GM18951 (cell line): ENCODE data around the gene TINAGL1.

ENCODE experiments used
- POLR2A ChIP-seq: IDR thresholded peaks from 4 replicates; pipeline ENCODE4 v1.6.1; 2011; ENCODE audit warnings: mild to moderate bottlenecking; ENCODE audit not compliant: insufficient read length, insufficient read depth; ENCODE audit errors: extremely low read depth
- in situ Hi-C: fragments of 300-500 bp; cut with MboI; formaldehyde crosslinking; loops from one replicate; pipeline ENCODE4 v1.12.0; 2022; ENCODE audit warnings: low sequenced_read_pairs, mixed read lengths, inconsistent platforms; ENCODE audit not compliant: unreplicated experiment

Gene TINAGL1

DNA sequence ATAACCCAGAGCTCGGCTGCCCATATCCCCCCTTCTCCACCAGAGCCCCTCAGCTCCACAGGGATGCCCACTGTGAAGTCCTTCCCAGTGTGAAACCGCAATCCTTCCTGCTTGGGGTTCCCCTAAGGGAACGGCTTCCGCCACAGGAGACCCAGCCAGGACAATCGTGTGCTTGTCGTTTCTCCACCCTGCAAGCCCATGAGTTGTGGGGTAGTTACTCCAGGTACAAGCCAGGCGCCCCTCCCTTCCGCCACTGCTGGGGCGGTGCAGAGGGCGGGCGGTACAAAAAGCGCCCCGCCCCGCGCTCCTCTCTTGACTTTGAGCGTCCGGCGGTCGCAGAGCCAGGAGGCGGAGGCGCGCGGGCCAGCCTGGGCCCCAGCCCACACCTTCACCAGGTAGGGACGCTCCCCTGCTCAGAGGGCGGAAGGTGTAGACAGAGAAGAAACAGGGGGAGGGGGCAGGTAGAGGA is at the start of gene TINAGL1:
Gene TINAGL1 (plus strand): TSS at position 315 of the 469 bp plus-strand sequence. CDS start 634 bp downstream, outside the sequence.
- no peak for TF ChIP-seq POLR2A
- in situ Hi-C loops = no loop called here

GRCh38 chr1:31529999-31530684 is 46.2 kb upstream of the TINAGL1 start:
- in situ Hi-C loops = no loop called here
- no peak for TF ChIP-seq POLR2A

DNA sequence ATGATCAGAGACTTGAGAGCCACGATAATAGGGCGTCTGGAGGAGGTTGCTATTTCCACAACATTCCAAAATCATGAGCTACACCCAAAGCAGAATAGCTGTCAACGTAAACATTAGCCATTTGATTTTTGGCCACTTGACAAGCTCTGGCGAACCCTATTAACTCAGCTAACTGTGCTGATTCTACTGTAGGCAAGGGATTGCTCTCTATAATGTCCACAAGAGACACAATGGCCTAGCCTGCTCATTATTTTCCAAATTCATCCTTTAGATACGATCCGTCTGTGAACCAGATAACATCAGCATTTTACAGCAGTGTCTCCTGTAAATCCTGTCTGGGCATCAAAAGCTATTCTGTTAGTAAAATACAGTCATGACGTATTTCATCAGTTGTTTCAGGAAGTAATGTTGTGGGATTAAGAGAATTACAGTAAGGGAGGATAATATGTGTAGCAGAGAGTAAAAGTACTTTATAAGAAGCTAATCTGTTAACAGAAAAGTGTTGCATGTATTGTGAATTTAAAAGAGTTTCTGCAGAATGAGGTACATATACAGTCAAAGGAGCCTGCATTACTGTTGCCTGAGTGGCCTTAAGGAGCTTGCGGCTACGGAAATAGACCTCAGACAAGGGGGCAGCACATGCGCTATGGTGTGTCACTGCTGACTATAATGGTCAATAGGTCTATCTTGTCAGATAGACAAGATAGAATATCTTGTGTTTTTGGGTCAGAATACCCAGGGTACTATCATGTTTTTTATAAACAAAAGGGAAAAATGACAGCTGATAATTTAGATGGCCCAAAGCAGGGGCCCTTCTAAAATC is 44.9 kb upstream of the TINAGL1 start:
- in situ Hi-C loops = no loop called here
- TF ChIP-seq POLR2A = no peak

DNA sequence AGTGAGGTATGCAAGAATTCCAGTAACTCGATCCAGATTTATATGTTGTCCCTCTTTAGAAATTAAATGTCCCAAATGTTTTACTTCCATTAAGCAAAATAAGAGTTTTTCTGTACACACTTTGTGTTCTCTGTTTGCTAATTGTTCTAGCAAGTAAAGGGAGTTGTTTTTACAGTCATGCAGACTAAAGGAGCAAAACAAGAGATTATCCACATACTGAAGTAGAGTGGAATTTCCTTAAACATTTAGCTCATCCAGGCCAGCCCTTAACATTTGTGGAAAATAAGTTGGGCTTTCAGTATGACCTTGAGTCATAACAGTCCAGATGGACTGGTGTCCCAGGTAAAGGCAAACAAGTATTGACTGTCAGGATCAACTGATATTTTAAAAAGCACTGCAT is 44.1 kb upstream of the TINAGL1 start:
- TF ChIP-seq POLR2A = no peak
- in situ Hi-C loops = no loop called here

DNA sequence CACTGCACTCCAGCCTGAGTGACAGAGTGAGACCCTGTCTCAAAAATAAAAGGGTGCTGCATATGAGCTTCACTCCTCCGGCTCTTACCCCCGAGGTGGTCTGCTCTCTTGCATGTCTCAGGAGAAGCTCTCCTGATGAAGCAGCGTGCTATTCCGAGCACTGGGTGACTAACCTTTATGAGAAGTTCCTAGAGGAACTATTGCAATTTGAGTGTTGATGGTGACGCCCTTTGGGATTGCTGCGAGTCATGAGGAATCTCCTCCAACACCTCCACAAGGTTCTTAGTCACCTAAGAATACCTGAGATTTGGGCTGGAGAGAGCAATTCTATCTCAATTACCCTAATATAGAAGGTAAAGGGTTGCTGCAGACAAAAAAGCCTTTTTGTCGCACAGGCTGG is 40.8 kb upstream of the TINAGL1 start:
- TF ChIP-seq POLR2A = no peak
- in situ Hi-C loops = no loop called here

DNA sequence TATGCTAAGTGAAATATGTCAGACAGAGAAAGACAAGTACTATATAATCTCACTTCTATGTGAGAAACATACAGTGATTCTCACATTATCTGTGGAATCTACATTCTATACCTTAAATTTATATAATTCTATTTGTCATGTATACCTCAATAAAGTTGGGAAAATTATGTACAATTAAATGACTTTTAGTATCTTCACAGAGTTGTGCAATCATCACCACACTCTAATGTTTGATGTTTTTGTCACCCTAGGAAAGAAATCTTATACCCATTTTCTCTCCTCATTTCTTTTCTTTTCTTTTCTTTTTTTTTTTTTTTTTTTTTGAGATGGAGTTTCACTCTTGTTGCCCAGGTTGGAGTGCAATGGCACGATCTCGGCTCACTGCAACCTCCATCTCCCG is 37.0 kb upstream of the TINAGL1 start:
- in situ Hi-C loops = no loop called here
- no peak for TF ChIP-seq POLR2A

- no peak for TF ChIP-seq POLR2A
- in situ Hi-C loops = loop anchor here (10.0 kb wide), 1 partner anchor 116 kb away; no protein-coding TSS in a partner anchor
Measured at GRCh38 chr1:31541194-31541593, 35.1 kb upstream of the TINAGL1 start.

DNA sequence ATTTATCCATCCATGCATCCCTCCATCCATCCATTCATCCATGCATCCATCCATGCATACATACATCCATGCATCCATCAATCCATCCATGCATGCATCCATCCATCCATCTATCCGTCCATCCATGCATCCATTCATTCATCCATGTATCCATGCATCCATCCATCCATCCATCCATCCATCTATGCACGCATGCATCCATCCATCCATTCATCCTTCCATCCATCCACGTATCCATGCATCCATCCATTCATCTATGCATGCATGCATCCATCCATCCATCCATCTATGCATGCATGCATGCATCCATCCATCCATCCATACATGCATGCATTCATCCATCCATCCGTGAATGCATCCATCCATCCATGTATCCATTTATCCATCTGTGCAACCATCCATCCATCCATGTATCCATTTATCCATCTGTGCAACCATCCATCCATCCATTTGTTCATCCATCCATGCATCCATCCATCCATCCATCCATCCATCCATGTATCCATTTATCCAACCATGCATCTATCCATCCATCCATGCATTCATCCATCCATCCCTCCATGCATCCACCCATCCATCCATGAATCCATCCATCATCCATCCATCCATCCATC is 30.3 kb upstream of the TINAGL1 start:
- in situ Hi-C loops = loop anchor here (10.0 kb wide), 1 partner anchor 121 kb away; no protein-coding TSS in a partner anchor

DNA sequence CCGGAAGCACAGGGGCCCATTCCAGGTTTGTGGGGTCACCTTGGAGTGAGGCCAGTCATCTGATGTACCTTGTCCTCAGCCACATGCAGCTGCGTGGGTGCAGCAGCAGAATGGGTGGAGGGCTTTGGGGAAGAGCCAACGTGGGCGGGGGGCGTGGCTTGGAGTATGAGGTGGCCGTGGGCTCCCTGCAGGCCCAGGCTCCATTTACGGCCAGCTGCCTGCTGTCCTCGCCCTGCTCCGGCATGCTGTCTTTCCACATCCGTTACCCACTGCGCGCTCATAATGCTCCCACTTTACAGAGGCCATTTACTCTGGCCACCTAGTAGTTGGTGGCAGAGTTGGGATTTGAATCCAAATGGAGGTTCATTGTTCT is 27.8 kb upstream of the TINAGL1 start:
- in situ Hi-C loops = loop anchor here (10.0 kb wide), 1 partner anchor 124 kb away; no protein-coding TSS in a partner anchor
- no peak for TF ChIP-seq POLR2A

More for the DNA sequence above, 30.3 kb upstream of the TINAGL1 start:
- no peak for TF ChIP-seq POLR2A

DNA sequence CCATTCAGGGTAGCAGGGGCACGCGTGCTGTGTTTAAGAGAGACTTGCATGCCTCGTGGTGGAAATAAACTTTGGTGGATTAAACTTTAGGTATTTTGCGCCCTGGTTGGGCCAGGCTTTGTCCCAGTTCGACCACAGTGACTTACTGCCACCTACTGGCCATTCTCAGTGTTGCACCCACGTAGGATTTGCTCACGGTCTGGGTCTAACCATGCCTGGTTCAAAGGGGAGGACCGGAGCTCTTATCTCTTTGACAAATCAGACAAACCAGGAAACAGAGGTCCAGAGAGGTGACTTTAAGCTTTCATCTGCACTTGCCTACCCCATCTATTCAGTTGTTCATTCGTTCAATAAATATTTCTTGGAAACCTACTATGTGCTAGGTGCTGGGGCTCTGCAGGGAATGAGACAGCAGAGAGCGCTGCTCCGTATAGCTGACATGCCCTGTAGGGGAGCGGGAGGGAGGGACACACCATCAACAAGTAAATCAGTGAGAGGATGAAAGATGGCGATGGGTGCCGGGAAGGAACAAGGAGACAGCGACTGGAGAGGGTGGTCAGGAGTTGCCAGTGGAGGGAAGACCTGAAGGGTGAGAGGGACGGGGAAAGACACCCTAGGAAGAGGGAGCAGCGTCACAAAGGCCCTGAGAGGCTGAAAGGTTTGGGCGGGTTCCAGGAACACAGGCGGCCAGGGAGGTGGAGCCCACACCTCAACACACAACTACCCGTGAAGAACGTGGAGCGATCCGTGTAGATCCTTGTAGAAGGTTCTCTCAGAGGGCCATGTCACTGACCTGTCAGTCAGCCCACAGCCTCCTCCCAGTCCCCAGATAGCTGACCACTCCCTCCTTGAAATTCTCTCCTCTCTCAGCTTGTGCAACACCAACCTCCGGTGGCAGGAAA is 27.2 kb upstream of the TINAGL1 start:
- in situ Hi-C loops = loop anchor here (10.0 kb wide), 1 partner anchor 124 kb away; no protein-coding TSS in a partner anchor
- peak; percentile 43 for TF ChIP-seq POLR2A

DNA sequence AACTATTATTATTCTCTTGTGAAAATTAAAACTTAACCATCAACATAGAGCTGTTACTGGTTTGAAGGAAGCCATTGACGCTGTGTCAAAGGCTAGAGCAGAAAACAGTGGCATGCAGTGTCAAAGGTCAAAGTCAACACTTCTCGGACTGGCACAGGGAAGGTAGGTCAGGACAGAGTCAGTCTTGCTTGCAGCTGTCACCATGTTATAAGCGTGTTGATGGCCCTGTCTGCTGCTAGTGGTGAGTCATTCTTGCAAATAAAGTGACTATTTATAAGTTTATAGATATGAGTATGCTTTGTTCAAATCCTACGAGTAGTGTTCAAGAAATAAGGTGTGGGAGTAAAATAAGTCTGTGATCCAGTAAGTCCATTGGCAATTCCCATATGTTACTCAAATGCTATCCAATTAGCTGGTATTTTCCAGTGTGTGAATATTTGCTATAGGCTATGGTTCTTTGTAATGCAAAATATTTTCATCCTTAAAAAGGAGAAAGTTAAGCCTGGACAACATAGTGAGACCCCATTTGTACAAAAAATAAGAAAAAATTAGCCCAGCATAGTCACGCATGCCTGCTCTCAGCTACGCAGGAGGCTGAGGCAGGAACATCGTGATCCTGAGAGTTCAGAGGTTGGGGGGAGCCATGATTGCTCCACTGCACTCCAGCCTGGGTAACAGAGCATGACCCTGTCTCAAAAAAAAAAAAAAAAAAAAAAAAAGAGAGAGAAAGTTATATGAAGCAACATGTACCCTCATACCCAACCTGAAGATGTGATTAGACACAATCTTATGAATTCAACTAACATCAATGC is 26.3 kb upstream of the TINAGL1 start:
- in situ Hi-C loops = loop anchor here (10.0 kb wide), 2 partner anchors 125 to 365 kb away; no protein-coding TSS in a partner anchor
- TF ChIP-seq POLR2A = no peak

- no peak for TF ChIP-seq POLR2A
Measured at GRCh38 chr1:31551208-31551607, 25.1 kb upstream of the TINAGL1 start.

DNA sequence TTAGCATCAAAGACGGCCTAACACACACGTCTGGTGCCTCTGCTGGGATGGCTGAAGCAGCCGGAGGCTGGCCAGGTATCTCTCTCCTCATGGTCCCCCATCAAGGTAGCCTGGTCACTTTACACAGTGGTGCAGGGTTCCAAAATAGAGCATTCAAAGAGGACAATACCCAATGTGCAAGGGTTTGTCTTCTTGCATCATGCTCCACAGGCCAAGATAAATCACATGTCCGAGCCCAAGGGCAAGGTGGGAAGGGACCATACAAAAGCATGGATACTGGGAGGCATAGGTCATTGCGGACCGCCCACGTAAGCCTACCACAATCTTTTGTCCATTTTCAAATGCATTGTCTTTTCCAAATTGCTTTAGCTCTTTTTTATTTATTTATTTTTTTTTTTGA is 23.8 kb upstream of the TINAGL1 start:
- in situ Hi-C loops = loop anchor here (10.0 kb wide), 1 partner anchor 368 kb away; no protein-coding TSS in a partner anchor
- TF ChIP-seq POLR2A = no peak

More at GRCh38 chr1:31551208-31551607, 25.1 kb upstream of the TINAGL1 start:
- in situ Hi-C loops = loop anchor here (10.0 kb wide), 1 partner anchor 366 kb away; no protein-coding TSS in a partner anchor
